K562 (cell line): ENCODE results near the gene MTHFD2.

Source experiments
- CEBPB ChIP-seq: fragments of 450-650 bp; IDR thresholded peaks from 2 replicates; pipeline ENCODE4 v1.6.1; 2016; ENCODE audit warnings: missing genetic modification characterization, missing compliant biosample characterization
- CTCF ChIP-seq, 3 experiments: IDR thresholded peaks in 2 of 3; conservative IDR thresholded peaks in 1 of 3; 2 replicates each; pipeline ENCODE4 v1.5.1; 2011 to 2012; ENCODE audit warnings: low read length in 3 of 3, mild to moderate bottlenecking in 3 of 3, control low read depth in 2 of 3, improper control_type of control experiment in 1 of 3, inconsistent platforms in 1 of 3, low read depth in 1 of 3, mixed read lengths in 1 of 3, moderate library complexity in 1 of 3; ENCODE audit not compliant: insufficient read depth in 2 of 3
- EZH2 ChIP-seq: IDR thresholded peaks from 2 replicates; pipeline ENCODE4 v1.6.1; 2012; ENCODE audit warnings: low read depth, mild to moderate bottlenecking, inconsistent platforms, low read length, borderline replicate concordance
- RAD21 ChIP-seq, 2 experiments: fragments of 250-450 bp in 1 of 2; fragments of 450-650 bp in 1 of 2; sonication (Bioruptor Pico) in 1 of 2; formaldehyde crosslinking in 1 of 2; IDR thresholded peaks in 1 of 2; conservative IDR thresholded peaks in 1 of 2; 2 replicates each; pipeline versions ENCODE4 v1.4.0 to v1.8.0; 2020 to 2022; ENCODE audit warnings: mild to moderate bottlenecking in 2 of 2, moderate library complexity in 1 of 2
- STAG1 ChIP-seq: sonication (generic); formaldehyde crosslinking; IDR thresholded peaks from 2 replicates; pipeline ENCODE4 v1.5.0; 2020; ENCODE audit warnings: missing genetic modification reagents, borderline replicate concordance
- USF2 ChIP-seq: sonication (generic); formaldehyde crosslinking; IDR thresholded peaks from 2 replicates; pipeline ENCODE4 v1.5.0; 2020; ENCODE audit warnings: missing genetic modification reagents
- ZNF133 ChIP-seq: fragments of 250-450 bp; sonication (Bioruptor Pico); IDR thresholded peaks from 2 replicates; pipeline ENCODE4 v1.4.0; 2020; ENCODE audit warnings: mild to moderate bottlenecking
- ZNF212 ChIP-seq: fragments of 450-650 bp; formaldehyde crosslinking; IDR thresholded peaks from 2 replicates; pipeline ENCODE4 v1.4.0; 2020; ENCODE audit warnings: mild to moderate bottlenecking
- ZNF239 ChIP-seq: fragments of 250-450 bp; sonication (Bioruptor Pico); IDR thresholded peaks from 2 replicates; pipeline ENCODE4 v1.4.0; 2020; ENCODE audit warnings: mild to moderate bottlenecking

- TF ChIP-seq STAG1 (CRISPR knock-in tag) = no peak
- no peak for TF ChIP-seq ZNF239 (CRISPR knock-in tag)
- no peak for TF ChIP-seq EZH2
- TF ChIP-seq USF2 = no peak
- no peak for TF ChIP-seq RAD21 (CRISPR knock-in tag; conservative IDR thresholded peaks at IDR 0.05 in 1 of 2, IDR thresholded peaks at IDR 0.05 in 1 of 2)
- no peak for TF ChIP-seq ZNF133
- no peak; a peak in 1 of 6 replicates for TF ChIP-seq CTCF (IDR thresholded peaks at IDR 0.05 in 2 of 3, conservative IDR thresholded peaks at IDR 0.05 in 1 of 3; ENCODE audit: insufficient read depth in 2 of 3, low read depth in 1 of 3, low read length in 3 of 3)
- no peak for TF ChIP-seq ZNF212 (CRISPR knock-in tag)
- no peak for TF ChIP-seq CEBPB (tag)
Observed at GRCh38 chr2:74252862-74253261, 54.4 kb downstream of the MTHFD2 start.
